ENCODE measurements around the gene PTPRG. TPM values are rescaled to one million over a fixed set of nuclear protein-coding genes. Genes with fewer than 3 reads are reported as not detected.

PTPRG gene
- total and polyA plus RNA-seq, 3 experiments from 2014 or later, result not detected

- no peak for DNase-seq
- POLR2A ChIA-PET, result no interaction called here
- H3K4me1 Mint-ChIP-seq, result no peaks in the 10 kb centered on the region
- H3K9me3 Mint-ChIP-seq, result peaks cover 0 to 10% (median 5%) of the 10 kb centered on the region in 5 donors
- no peak overlapping the region for H3K27ac Mint-ChIP-seq
- CTCF ChIA-PET, result interaction anchor here (1.5 kb wide), 1 partner anchor 12 kb away, joined by 4 read pairs; no protein-coding TSS in a partner anchor
- no peaks in the 10 kb centered on the region for H3K4me1 ChIP-seq (ENCODE audit: insufficient read depth, low read length)
- H3K9me3 ChIP-seq (ENCODE audit: low read length), result no peaks in the 10 kb centered on the region
- H3K4me3 Mint-ChIP-seq, result no peak overlapping the region
- no peaks in the 10 kb centered on the region for H3K27me3 ChIP-seq (ENCODE audit: insufficient read depth, low read length, poor library complexity, severe bottlenecking)
- no peak overlapping the region for H3K27ac ChIP-seq (ENCODE audit: low read depth, low read length)
- H3K4me3 ChIP-seq (ENCODE audit: low read length), result no peak overlapping the region
- no peaks in the 10 kb centered on the region for H3K36me3 Mint-ChIP-seq
- no peaks in the 10 kb centered on the region for H3K36me3 ChIP-seq (ENCODE audit: insufficient read depth, low read length)
- no peaks in the 10 kb centered on the region for H3K27me3 Mint-ChIP-seq
These were observed 496.1 kb downstream of the PTPRG start for GRCh38 chr3:62057339-62058047.

GRCh38 chr3:62065985-62066693 lies 504.8 kb downstream of the PTPRG start:
- Histone ChIP-seq H3K4me1 (ENCODE audit: insufficient read depth, low read length) (no peaks in the 10 kb centered on the region), H3K36me3 (ENCODE audit: insufficient read depth, low read length) (no peaks in the 10 kb centered on the region), H3K27me3 (ENCODE audit: insufficient read depth, low read length, poor library complexity, severe bottlenecking) (no peaks in the 10 kb centered on the region), H3K4me3 (ENCODE audit: low read length) (no peak overlapping the region), H3K27ac (ENCODE audit: low read depth, low read length) (no peak overlapping the region), H3K9me3 (ENCODE audit: low read length) (no peaks in the 10 kb centered on the region)
- Mint-ChIP-seq H3K27ac (no peak overlapping the region), H3K36me3 (no peaks in the 10 kb centered on the region), H3K4me1 (no peaks in the 10 kb centered on the region), H3K27me3 (peaks cover 0 to 1% of the 10 kb centered on the region in 2 donors), H3K4me3 (no peak overlapping the region), H3K9me3 (peaks cover 0 to 10% (median 0%) of the 10 kb centered on the region in 5 donors)
- CTCF ChIA-PET, result no interaction called here
- DNase-seq, result no peak
- POLR2A ChIA-PET, result no interaction called here

- no peak overlapping the region for H3K4me3 Mint-ChIP-seq
- no peaks in the 10 kb centered on the region for H3K36me3 ChIP-seq (ENCODE audit: insufficient read depth, low read length)
- H3K27me3 ChIP-seq (ENCODE audit: insufficient read depth, low read length, poor library complexity, severe bottlenecking), result no peaks in the 10 kb centered on the region
- H3K27ac Mint-ChIP-seq, result no peak overlapping the region
- no peaks in the 10 kb centered on the region for H3K4me1 Mint-ChIP-seq
- no peaks in the 10 kb centered on the region for H3K36me3 Mint-ChIP-seq
- no peaks in the 10 kb centered on the region for H3K4me1 ChIP-seq (ENCODE audit: insufficient read depth, low read length)
- H3K27ac ChIP-seq (ENCODE audit: low read depth, low read length), result no peak overlapping the region
- no peak overlapping the region for H3K4me3 ChIP-seq (ENCODE audit: low read length)
- H3K9me3 Mint-ChIP-seq, result peaks cover 0 to 10% (median 0%) of the 10 kb centered on the region in 5 donors
- H3K27me3 Mint-ChIP-seq, result peaks cover 0 to 1% of the 10 kb centered on the region in 2 donors
- H3K9me3 ChIP-seq (ENCODE audit: low read length), result no peaks in the 10 kb centered on the region
- ChIA-PET CTCF (no interaction called here), POLR2A (no interaction called here)
- DNase-seq, result no peak
These were observed 507.0 kb downstream of the PTPRG start for GRCh38 chr3:62068337-62068736.

- no peak overlapping the region for H3K27ac ChIP-seq (ENCODE audit: low read depth, low read length)
- no peak overlapping the region for H3K4me3 ChIP-seq (ENCODE audit: low read length)
- H3K4me3 Mint-ChIP-seq, result no peak overlapping the region
- H3K4me1 Mint-ChIP-seq, result no peaks in the 10 kb centered on the region
- peaks cover 0 to 1% (median 0%) of the 10 kb centered on the region in 3 donors for H3K36me3 Mint-ChIP-seq
- H3K27me3 Mint-ChIP-seq, result peaks cover 0 to 1% of the 10 kb centered on the region in 2 donors
- POLR2A ChIA-PET, result no interaction called here
- no peaks in the 10 kb centered on the region for H3K36me3 ChIP-seq (ENCODE audit: insufficient read depth, low read length)
- no peaks in the 10 kb centered on the region for H3K4me1 ChIP-seq (ENCODE audit: insufficient read depth, low read length)
- CTCF ChIA-PET, result no interaction called here
- no peaks in the 10 kb centered on the region for H3K9me3 ChIP-seq (ENCODE audit: low read length)
- no peak for DNase-seq
- H3K27ac Mint-ChIP-seq, result no peak overlapping the region
- no peaks in the 10 kb centered on the region for H3K27me3 ChIP-seq (ENCODE audit: insufficient read depth, low read length, poor library complexity, severe bottlenecking)
- H3K9me3 Mint-ChIP-seq, result peaks cover 0 to 9% (median 0%) of the 10 kb centered on the region in 5 donors
These were observed 509.5 kb downstream of the PTPRG start for GRCh38 chr3:62070891-62071290.

GRCh38 chr3:62073038-62073437 lies 511.7 kb downstream of the PTPRG start:
- Histone ChIP-seq H3K36me3 (ENCODE audit: insufficient read depth, low read length) (no peaks in the 10 kb centered on the region), H3K9me3 (ENCODE audit: low read length) (no peaks in the 10 kb centered on the region), H3K4me3 (ENCODE audit: low read length) (no peak overlapping the region), H3K27me3 (ENCODE audit: insufficient read depth, low read length, poor library complexity, severe bottlenecking) (no peaks in the 10 kb centered on the region), H3K27ac (ENCODE audit: low read depth, low read length) (no peak overlapping the region), H3K4me1 (ENCODE audit: insufficient read depth, low read length) (no peaks in the 10 kb centered on the region)
- no peak overlapping the region for H3K4me3 Mint-ChIP-seq
- H3K36me3 Mint-ChIP-seq, result peaks cover 0 to 1% (median 0%) of the 10 kb centered on the region in 3 donors
- no peak overlapping the region for H3K27ac Mint-ChIP-seq
- H3K4me1 Mint-ChIP-seq, result no peaks in the 10 kb centered on the region
- CTCF ChIA-PET, result no interaction called here
- H3K27me3 Mint-ChIP-seq, result peaks cover 0 to 1% of the 10 kb centered on the region in 2 donors
- peaks cover 0 to 7% (median 0%) of the 10 kb centered on the region in 5 donors for H3K9me3 Mint-ChIP-seq
- no peak for DNase-seq
- POLR2A ChIA-PET, result no interaction called here

- peaks cover 0 to 9% (median 2%) of the 10 kb centered on the region in 5 donors for H3K9me3 Mint-ChIP-seq
- H3K27me3 ChIP-seq (ENCODE audit: insufficient read depth, low read length, poor library complexity, severe bottlenecking), result no peaks in the 10 kb centered on the region
- H3K36me3 Mint-ChIP-seq, result no peaks in the 10 kb centered on the region
- no peak overlapping the region for H3K27ac Mint-ChIP-seq
- ChIA-PET CTCF (no interaction called here), POLR2A (no interaction called here)
- H3K4me1 Mint-ChIP-seq, result no peaks in the 10 kb centered on the region
- H3K4me3 Mint-ChIP-seq, result no peak overlapping the region
- H3K36me3 ChIP-seq (ENCODE audit: insufficient read depth, low read length), result no peaks in the 10 kb centered on the region
- no peaks in the 10 kb centered on the region for H3K9me3 ChIP-seq (ENCODE audit: low read length)
- no peak for DNase-seq
- no peak overlapping the region for H3K27ac ChIP-seq (ENCODE audit: low read depth, low read length)
- peaks cover 0 to 2% of the 10 kb centered on the region in 2 donors for H3K27me3 Mint-ChIP-seq
- H3K4me3 ChIP-seq (ENCODE audit: low read length), result no peak overlapping the region
- no peaks in the 10 kb centered on the region for H3K4me1 ChIP-seq (ENCODE audit: insufficient read depth, low read length)
These were observed 523.2 kb downstream of the PTPRG start for GRCh38 chr3:62084558-62084957.

- Histone ChIP-seq H3K4me3 (ENCODE audit: low read length) (no peak overlapping the region), H3K4me1 (ENCODE audit: insufficient read depth, low read length) (no peaks in the 10 kb centered on the region), H3K27me3 (ENCODE audit: insufficient read depth, low read length, poor library complexity, severe bottlenecking) (no peaks in the 10 kb centered on the region), H3K27ac (ENCODE audit: low read depth, low read length) (no peak overlapping the region), H3K36me3 (ENCODE audit: insufficient read depth, low read length) (no peaks in the 10 kb centered on the region), H3K9me3 (ENCODE audit: low read length) (no peaks in the 10 kb centered on the region)
- POLR2A ChIA-PET, result no interaction called here
- H3K4me3 Mint-ChIP-seq, result no peak overlapping the region
- no peak for DNase-seq
- H3K4me1 Mint-ChIP-seq, result no peaks in the 10 kb centered on the region
- H3K27ac Mint-ChIP-seq, result no peak overlapping the region
- H3K36me3 Mint-ChIP-seq, result no peaks in the 10 kb centered on the region
- H3K27me3 Mint-ChIP-seq, result no peaks in the 10 kb centered on the region
- CTCF ChIA-PET, result no interaction called here
- H3K9me3 Mint-ChIP-seq, result peaks cover 0 to 9% (median 0%) of the 10 kb centered on the region in 5 donors
These were observed 527.2 kb downstream of the PTPRG start for GRCh38 chr3:62088472-62089104.

- no peak overlapping the region for H3K4me3 Mint-ChIP-seq
- no peak for DNase-seq
These were observed 528.7 kb downstream of the PTPRG start for GRCh38 chr3:62090066-62090465.

More at GRCh38 chr3:62090066-62090465, 528.7 kb downstream of the PTPRG start:
- Histone ChIP-seq H3K27me3 (ENCODE audit: insufficient read depth, low read length, poor library complexity, severe bottlenecking) (no peaks in the 10 kb centered on the region), H3K4me3 (ENCODE audit: low read length) (no peak overlapping the region), H3K27ac (ENCODE audit: low read depth, low read length) (no peak overlapping the region), H3K4me1 (ENCODE audit: insufficient read depth, low read length) (no peaks in the 10 kb centered on the region), H3K36me3 (ENCODE audit: insufficient read depth, low read length) (no peaks in the 10 kb centered on the region), H3K9me3 (ENCODE audit: low read length) (no peaks in the 10 kb centered on the region)
- Mint-ChIP-seq H3K27me3 (no peaks in the 10 kb centered on the region), H3K27ac (no peak overlapping the region), H3K36me3 (no peaks in the 10 kb centered on the region), H3K4me1 (no peaks in the 10 kb centered on the region), H3K9me3 (peaks cover 0 to 9% (median 3%) of the 10 kb centered on the region in 5 donors)
- ChIA-PET CTCF (no interaction called here), POLR2A (no interaction called here)

Measured in CD8-positive, alpha-beta memory T cell (primary cell).